ENCODE measurements around the gene CDK2AP2.

- TF ChIP-seq ZZZ3 (IDR thresholded peaks at IDR 0.05; ENCODE audit: control insufficient read depth, insufficient read length, low read depth) (no peak), BRCA1 (IDR thresholded peaks at IDR 0.05; ENCODE audit: low read depth, low read length) (no peak), FOS (IDR thresholded peaks at IDR 0.05; ENCODE audit: borderline replicate concordance, extremely low read depth, insufficient read length) (no peak), POLR2A (IDR thresholded peaks at IDR 0.05; ENCODE audit: low read depth, low read length) (peak; percentile 88), CTCF (IDR thresholded peaks at IDR 0.05 in 2 of 3, conservative IDR thresholded peaks at IDR 0.05 in 1 of 3; ENCODE audit: control insufficient read depth in 2 of 3, extremely low read depth in 1 of 3, insufficient read depth in 1 of 3, low read depth in 3 of 3, low read length in 3 of 3) (peak; percentile 45 to 76 (median 64))
- TF ChIP-seq, protein P1, sequence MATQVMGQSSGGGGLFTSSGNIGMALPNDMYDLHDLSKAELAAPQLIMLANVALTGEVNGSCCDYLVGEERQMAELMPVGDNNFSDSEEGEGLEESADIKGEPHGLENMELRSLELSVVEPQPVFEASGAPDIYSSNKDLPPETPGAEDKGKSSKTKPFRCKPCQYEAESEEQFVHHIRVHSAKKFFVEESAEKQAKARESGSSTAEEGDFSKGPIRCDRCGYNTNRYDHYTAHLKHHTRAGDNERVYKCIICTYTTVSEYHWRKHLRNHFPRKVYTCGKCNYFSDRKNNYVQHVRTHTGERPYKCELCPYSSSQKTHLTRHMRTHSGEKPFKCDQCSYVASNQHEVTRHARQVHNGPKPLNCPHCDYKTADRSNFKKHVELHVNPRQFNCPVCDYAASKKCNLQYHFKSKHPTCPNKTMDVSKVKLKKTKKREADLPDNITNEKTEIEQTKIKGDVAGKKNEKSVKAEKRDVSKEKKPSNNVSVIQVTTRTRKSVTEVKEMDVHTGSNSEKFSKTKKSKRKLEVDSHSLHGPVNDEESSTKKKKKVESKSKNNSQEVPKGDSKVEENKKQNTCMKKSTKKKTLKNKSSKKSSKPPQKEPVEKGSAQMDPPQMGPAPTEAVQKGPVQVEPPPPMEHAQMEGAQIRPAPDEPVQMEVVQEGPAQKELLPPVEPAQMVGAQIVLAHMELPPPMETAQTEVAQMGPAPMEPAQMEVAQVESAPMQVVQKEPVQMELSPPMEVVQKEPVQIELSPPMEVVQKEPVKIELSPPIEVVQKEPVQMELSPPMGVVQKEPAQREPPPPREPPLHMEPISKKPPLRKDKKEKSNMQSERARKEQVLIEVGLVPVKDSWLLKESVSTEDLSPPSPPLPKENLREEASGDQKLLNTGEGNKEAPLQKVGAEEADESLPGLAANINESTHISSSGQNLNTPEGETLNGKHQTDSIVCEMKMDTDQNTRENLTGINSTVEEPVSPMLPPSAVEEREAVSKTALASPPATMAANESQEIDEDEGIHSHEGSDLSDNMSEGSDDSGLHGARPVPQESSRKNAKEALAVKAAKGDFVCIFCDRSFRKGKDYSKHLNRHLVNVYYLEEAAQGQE (IDR thresholded peaks at IDR 0.05; ENCODE audit: low read depth, low read length): no peak
These were observed 39.0 kb downstream of the CDK2AP2 start, which contains the start of gene TMEM134 for GRCh38 chr11:67468759-67469507.

Data from GM12878 (cell line).